Left ventricle myocardium inferior (tissue), 1 donor: ENCODE measurements around the gene CR1L. TPM values are rescaled to one million over a fixed set of nuclear protein-coding genes. Genes with fewer than 3 reads are reported as not detected.

ENCODE experiments used
- DNase-seq: peaks from one replicate; pipeline ENCODE4 v3.0.0-alpha.2; 2020
- H3K27ac ChIP-seq: fragments of 200-600 bp; replicated peaks from 2 replicates; pipeline ENCODE4 v1.8.0; 2021
- H3K27me3 ChIP-seq: fragments of 200-600 bp; 2 replicates; pipeline ENCODE4 v1.8.0; 2021; ENCODE audit warnings: low read depth
- H3K36me3 ChIP-seq: fragments of 200-600 bp; 2 replicates; pipeline ENCODE4 v1.8.0; 2021
- H3K4me1 ChIP-seq: fragments of 200-600 bp; 2 replicates; pipeline ENCODE4 v1.8.0; 2021
- H3K4me3 ChIP-seq: fragments of 200-600 bp; 2 replicates; pipeline ENCODE4 v1.8.0; 2021; ENCODE audit warnings: mild to moderate bottlenecking, moderate library complexity
- H3K9me3 ChIP-seq: fragments of 200-600 bp; replicated peaks from 2 replicates; pipeline ENCODE4 v1.8.0; 2021
- CTCF ChIP-seq: fragments of 200-600 bp; IDR thresholded peaks from 2 replicates; pipeline ENCODE4 v1.8.0; 2021; ENCODE audit warnings: antibody characterized with exemption, mild to moderate bottlenecking, borderline replicate concordance
- intact Hi-C: fragments of 100-400 bp; cut with micrococcal nuclease; formaldehyde crosslinking; loops from one replicate; pipeline ENCODE4 v1.11.0; 2022
- total RNA-seq: library from RNA; stranded (reverse); fragmentation: NEBNext Ultra II Directional; extraction: Animal tissue kit (Norgen Biotek cat#: 25700); gene quantifications from one replicate; pipeline ENCODE4 v1.2.1, GENCODE V29; 2021
- donor health status: DM: no; HTN: yes; CAD: no; lungs with severe emphysema.

Gene CR1L
- total RNA-seq, 1 donor from 2014 or later, result not detected

GRCh38 chr1:207649210-207649753, 4.3 kb downstream of the CR1L start:
- H3K36me3 ChIP-seq, result no peaks in the 10 kb centered on the region
- peaks cover 13% of the 10 kb centered on the region for H3K4me1 ChIP-seq
- no peak overlapping the region for H3K27ac ChIP-seq
- no peak overlapping the region for H3K4me3 ChIP-seq
- intact Hi-C loops, result no loop called here
- no peak for TF ChIP-seq CTCF
- DNase-seq, result no peak
- peaks cover 23% of the 10 kb centered on the region for H3K27me3 ChIP-seq
- no peaks in the 10 kb centered on the region for H3K9me3 ChIP-seq

GRCh38 chr1:207649865-207650580, 5.1 kb downstream of the CR1L start:
- TF ChIP-seq CTCF, result no peak
- Histone ChIP-seq H3K4me3 (no peak overlapping the region), H3K4me1 (peaks cover 5% of the 10 kb centered on the region), H3K9me3 (no peaks in the 10 kb centered on the region), H3K36me3 (no peaks in the 10 kb centered on the region), H3K27me3 (peaks cover 20% of the 10 kb centered on the region), H3K27ac (no peak overlapping the region)
- intact Hi-C loops, result no loop called here
- no peak for DNase-seq

GRCh38 chr1:207651583-207651982, 6.7 kb downstream of the CR1L start:
- TF ChIP-seq CTCF, result no peak
- H3K9me3 ChIP-seq, result no peaks in the 10 kb centered on the region
- intact Hi-C loops, result no loop called here
- H3K27me3 ChIP-seq, result peaks cover 12% of the 10 kb centered on the region
- H3K4me3 ChIP-seq, result no peak overlapping the region
- no peak for DNase-seq
- no peaks in the 10 kb centered on the region for H3K36me3 ChIP-seq
- H3K4me1 ChIP-seq, result no peaks in the 10 kb centered on the region
- no peak overlapping the region for H3K27ac ChIP-seq

GRCh38 chr1:207654320-207654719, 9.4 kb downstream of the CR1L start:
- no peak overlapping the region for H3K4me3 ChIP-seq
- no peaks in the 10 kb centered on the region for H3K4me1 ChIP-seq
- H3K27me3 ChIP-seq, result peaks cover 13% of the 10 kb centered on the region
- DNase-seq, result no peak
- H3K27ac ChIP-seq, result no peak overlapping the region
- TF ChIP-seq CTCF, result no peak
- no peaks in the 10 kb centered on the region for H3K9me3 ChIP-seq
- intact Hi-C loops, result no loop called here
- H3K36me3 ChIP-seq, result no peaks in the 10 kb centered on the region

GRCh38 chr1:207658408-207658807, 13.5 kb downstream of the CR1L start:
- intact Hi-C loops, result no loop called here
- Histone ChIP-seq H3K4me3 (no peak overlapping the region), H3K9me3 (no peaks in the 10 kb centered on the region), H3K36me3 (no peaks in the 10 kb centered on the region), H3K27ac (no peak overlapping the region), H3K4me1 (no peaks in the 10 kb centered on the region), H3K27me3 (peaks cover 14% of the 10 kb centered on the region)
- DNase-seq, result no peak
- TF ChIP-seq CTCF, result no peak
